SK-N-SH treated with all-trans-retinoic acid at 6 μM for 48 hours (cell line): ENCODE measurements around the gene CEACAM8.
"Not testable (repeated sequence)": the region's sequence is repeated elsewhere in the genome, so short reads cannot be mapped to it uniquely, and the experiment has no call there.

Experiments
- ATAC-seq: fragments of 200-7000 bp; cut with Tn5 transposase; 3 replicates; pipeline ENCODE4 v1.9.1; 2020; ENCODE audit warnings: mild to moderate bottlenecking, moderate library complexity
- ARNTL ChIP-seq: fragments of 450-650 bp; formaldehyde crosslinking; IDR thresholded peaks from 2 replicates; pipeline ENCODE4 v1.5.0; 2020; ENCODE audit warnings: low read depth, mild to moderate bottlenecking, moderate library complexity, borderline replicate concordance
- BACH2 ChIP-seq: fragments of 250-450 bp; sonication (Bioruptor Pico); IDR thresholded peaks from 2 replicates; pipeline ENCODE4 v1.9.0; 2021; ENCODE audit warnings: mild to moderate bottlenecking, borderline replicate concordance
- CSDC2 ChIP-seq: fragments of 250-450 bp; sonication (Bioruptor Pico); IDR thresholded peaks from 2 replicates; pipeline ENCODE4 v1.5.0; 2020; ENCODE audit warnings: mild to moderate bottlenecking, moderate library complexity
- CSRNP3 ChIP-seq: fragments of 250-450 bp; sonication (Bioruptor Pico); IDR thresholded peaks from 2 replicates; pipeline ENCODE4 v1.5.1; 2021; ENCODE audit warnings: mild to moderate bottlenecking, moderate library complexity
- GLIS3 ChIP-seq: fragments of 250-450 bp; sonication (Bioruptor Pico); IDR thresholded peaks from 2 replicates; pipeline ENCODE4 v1.5.0; 2020; ENCODE audit warnings: mild to moderate bottlenecking, moderate library complexity
- ISL1 ChIP-seq: fragments of 250-450 bp; sonication (Bioruptor Pico); IDR thresholded peaks from 2 replicates; pipeline ENCODE4 v2.1.2; 2022; ENCODE audit warnings: mild to moderate bottlenecking, moderate library complexity
- OSR1 ChIP-seq: fragments of 250-450 bp; sonication (Bioruptor Pico); IDR thresholded peaks from 2 replicates; pipeline ENCODE4 v1.8.0; 2022; ENCODE audit warnings: moderate library complexity, mild to moderate bottlenecking, inconsistent platforms
- POU6F1 ChIP-seq: fragments of 250-450 bp; sonication (Bioruptor Pico); IDR thresholded peaks from 2 replicates; pipeline ENCODE4 v1.8.0; 2021; ENCODE audit warnings: low read depth, mild to moderate bottlenecking, moderate library complexity, borderline replicate concordance
- PPARA ChIP-seq: fragments of 250-450 bp; sonication (Bioruptor Pico); IDR thresholded peaks from 2 replicates; pipeline ENCODE4 v1.5.0; 2020; ENCODE audit warnings: mild to moderate bottlenecking, borderline replicate concordance
- RARB ChIP-seq: fragments of 250-450 bp; sonication (Bioruptor Pico); IDR thresholded peaks from 2 replicates; pipeline ENCODE4 v1.8.0; 2021; ENCODE audit warnings: mild to moderate bottlenecking, moderate library complexity
- SNAI2 ChIP-seq: fragments of 250-450 bp; sonication (Bioruptor Pico); IDR thresholded peaks from 2 replicates; pipeline ENCODE4 v1.5.0; 2020; ENCODE audit warnings: mild to moderate bottlenecking, moderate library complexity
- TCF4 ChIP-seq: fragments of 250-450 bp; sonication (Bioruptor Pico); IDR thresholded peaks from 2 replicates; pipeline ENCODE4 v1.8.0; 2021; ENCODE audit warnings: mild to moderate bottlenecking, moderate library complexity, borderline replicate concordance
- TOX ChIP-seq: fragments of 250-450 bp; sonication (Bioruptor Pico); IDR thresholded peaks from 2 replicates; pipeline ENCODE4 v1.8.0; 2021; ENCODE audit warnings: mild to moderate bottlenecking, moderate library complexity, borderline replicate concordance
- ZFP3 ChIP-seq: fragments of 250-450 bp; sonication (Bioruptor Pico); IDR thresholded peaks from 2 replicates; pipeline ENCODE4 v1.5.0; 2020; ENCODE audit warnings: mild to moderate bottlenecking, moderate library complexity
- ZFP30 ChIP-seq: fragments of 450-650 bp; formaldehyde crosslinking; IDR thresholded peaks from 2 replicates; pipeline ENCODE4 v1.5.0; 2022; ENCODE audit warnings: mild to moderate bottlenecking, moderate library complexity
- ZNF565 ChIP-seq: fragments of 450-650 bp; formaldehyde crosslinking; conservative IDR thresholded peaks from 2 replicates; pipeline ENCODE4 v1.5.0; 2020; ENCODE audit warnings: low read depth, mild to moderate bottlenecking, moderate library complexity
- ZNF70 ChIP-seq: fragments of 450-650 bp; formaldehyde crosslinking; IDR thresholded peaks from 2 replicates; pipeline ENCODE4 v1.5.0; 2020; ENCODE audit warnings: mild to moderate bottlenecking, moderate library complexity
- ZNF8 ChIP-seq: fragments of 450-650 bp; formaldehyde crosslinking; IDR thresholded peaks from 2 replicates; pipeline ENCODE4 v1.5.0; 2020; ENCODE audit warnings: mild to moderate bottlenecking, moderate library complexity
- TF ChIP-seq, protein P1 (sequence below): fragments of 250-450 bp; sonication (Bioruptor Pico); IDR thresholded peaks from 2 replicates; pipeline ENCODE4 v1.5.1; 2020; ENCODE audit warnings: low read depth, mild to moderate bottlenecking, moderate library complexity

CEACAM8 gene

GRCh38 chr19:42594617-42595489 lies at the start of gene CEACAM8:
CEACAM8 (minus strand) TSS chr19:42594924; CDS start chr19:42594828, 96 bp downstream.
- ATAC-seq = no peak
- no peak for TF ChIP-seq PPARA
- TF ChIP-seq RARB (CRISPR knock-in tag) = no peak
- TF ChIP-seq OSR1 (CRISPR knock-in tag) = no peak
- TF ChIP-seq ZNF8 (CRISPR knock-in tag) = no peak
- TF ChIP-seq POU6F1 (CRISPR knock-in tag) = no peak
- no peak for TF ChIP-seq ZFP30 (CRISPR knock-in tag)
- no peak for TF ChIP-seq CSDC2 (CRISPR knock-in tag)
- no peak for TF ChIP-seq ARNTL (CRISPR knock-in tag)
- no peak for TF ChIP-seq GLIS3 (CRISPR knock-in tag)
- TF ChIP-seq ISL1 = no peak
- TF ChIP-seq TOX (CRISPR knock-in tag) = no peak
- TF ChIP-seq BACH2 (CRISPR knock-in tag) = no peak
- TF ChIP-seq, protein P1, sequence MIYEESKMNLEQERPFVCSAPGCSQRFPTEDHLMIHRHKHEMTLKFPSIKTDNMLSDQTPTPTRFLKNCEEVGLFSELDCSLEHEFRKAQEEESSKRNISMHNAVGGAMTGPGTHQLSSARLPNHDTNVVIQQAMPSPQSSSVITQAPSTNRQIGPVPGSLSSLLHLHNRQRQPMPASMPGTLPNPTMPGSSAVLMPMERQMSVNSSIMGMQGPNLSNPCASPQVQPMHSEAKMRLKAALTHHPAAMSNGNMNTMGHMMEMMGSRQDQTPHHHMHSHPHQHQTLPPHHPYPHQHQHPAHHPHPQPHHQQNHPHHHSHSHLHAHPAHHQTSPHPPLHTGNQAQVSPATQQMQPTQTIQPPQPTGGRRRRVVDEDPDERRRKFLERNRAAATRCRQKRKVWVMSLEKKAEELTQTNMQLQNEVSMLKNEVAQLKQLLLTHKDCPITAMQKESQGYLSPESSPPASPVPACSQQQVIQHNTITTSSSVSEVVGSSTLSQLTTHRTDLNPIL (CRISPR knock-in tag) = no peak
- no peak for TF ChIP-seq ZNF565 (CRISPR knock-in tag)
- TF ChIP-seq, all 23 proteins: peak for 0

- ATAC-seq = not testable (repeated sequence)
These were observed 44.8 kb upstream of the CEACAM8 start for GRCh38 chr19:42639324-42640092.

- TF ChIP-seq SNAI2 (CRISPR knock-in tag) (no peak), TCF4 (CRISPR knock-in tag) (no peak), CSRNP3 (CRISPR knock-in tag) (no peak), OSR1 (CRISPR knock-in tag) (no peak), GLIS3 (CRISPR knock-in tag) (no peak), TOX (CRISPR knock-in tag) (no peak), POU6F1 (CRISPR knock-in tag) (no peak), ZNF70 (no peak), ZFP3 (CRISPR knock-in tag) (no peak), ARNTL (CRISPR knock-in tag) (no peak)
- TF ChIP-seq, all 23 proteins: peak for 0
- ATAC-seq = no peak
These were observed 40.5 kb upstream of the CEACAM8 start for GRCh38 chr19:42635233-42635539.

DNA sequence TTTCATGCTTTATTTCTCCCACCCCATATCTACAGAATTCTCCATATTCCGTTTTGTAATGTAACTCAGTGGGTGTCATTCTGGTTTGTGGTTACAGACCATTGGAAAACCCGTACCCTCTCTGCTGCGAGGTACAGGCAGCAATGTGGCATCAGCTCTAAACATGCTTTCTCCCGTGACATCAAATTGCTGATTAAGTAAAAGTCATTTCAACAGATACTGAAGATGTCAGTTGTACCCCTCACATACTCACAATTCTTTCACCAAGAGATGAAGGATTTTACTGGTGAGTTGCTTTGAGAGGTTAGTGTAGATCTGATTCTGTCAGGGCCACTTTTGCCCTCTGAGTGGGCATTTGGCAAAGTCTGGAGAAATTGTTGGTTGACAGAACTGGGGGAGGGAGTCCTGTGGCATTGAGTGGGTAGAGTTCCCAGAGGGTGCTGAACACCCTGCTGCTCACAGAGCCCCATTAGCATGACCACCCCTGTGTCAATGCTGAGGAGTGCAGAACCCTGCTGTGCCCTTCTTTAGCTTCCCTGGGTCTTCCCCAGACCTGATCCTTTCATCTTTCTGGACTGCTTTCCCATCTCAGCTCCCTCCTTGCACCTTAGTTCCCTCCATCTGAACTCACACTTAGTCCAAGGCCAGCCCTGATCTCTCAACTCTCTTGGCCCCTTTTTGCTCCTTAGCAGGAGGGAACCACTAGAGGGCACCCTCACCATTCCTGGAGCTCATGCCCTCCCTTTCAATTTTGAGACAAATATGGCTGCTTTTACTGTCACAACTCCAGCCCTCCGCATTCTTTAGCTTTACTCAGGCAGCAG lies 39.9 kb upstream of the CEACAM8 start:
- ATAC-seq = peak; percentile 66
- TF ChIP-seq POU6F1 (CRISPR knock-in tag) (no peak), CSRNP3 (CRISPR knock-in tag) (no peak), ZFP30 (CRISPR knock-in tag) (no peak), BACH2 (CRISPR knock-in tag) (no peak), RARB (CRISPR knock-in tag) (no peak), OSR1 (CRISPR knock-in tag) (no peak)
- TF ChIP-seq, protein P1 (CRISPR knock-in tag) = no peak
